Measurements from ENCODE around the gene GRIK3. TPM values are rescaled to one million over a fixed set of nuclear protein-coding genes. Genes with fewer than 3 reads are reported as not detected.
"Not testable (repeated sequence)": the region's sequence is repeated elsewhere in the genome, so short reads cannot be mapped to it uniquely, and the experiment has no call there.

GRIK3 gene
- not detected in 2 replicates for total RNA-seq (2014; rRNA removed)
- Bru-seq, nascent RNA = not detected
- BruChase-seq, experiment 1, labeled RNA remaining after a 6-hour chase = not detected
- not detected for BruChase-seq, experiment 2, labeled RNA remaining after a 2-hour chase
- long read RNA-seq = 0 reads

- Histone ChIP-seq H3K4me1 (ENCODE audit: insufficient read depth, low read length) (no peaks in the 10 kb centered on the region), H3K27ac (ENCODE audit: low read length) (no peak within 1 kb of the TSS), H3K9me2 (replicated peaks; ENCODE audit: low read length) (no peaks in the 10 kb centered on the region), H3K9me3 (ENCODE audit: low read length) (no peaks in the 10 kb centered on the region), H2AFZ (ENCODE audit: low read length) (no peak within 1 kb of the TSS), H4K20me1 (ENCODE audit: low read length) (no peaks in the 10 kb centered on the region), H3F3A (ENCODE audit: low read length, unreplicated experiment) (no peaks in the 10 kb centered on the region), H3K36me3 (ENCODE audit: low read depth, low read length) (no peaks in the 10 kb centered on the region), H3K4me3 (ENCODE audit: low read length) (no peak within 1 kb of the TSS), H3K79me2 (ENCODE audit: low read length) (no peaks in the 10 kb centered on the region), H3K4me2 (ENCODE audit: low read length) (no peak within 1 kb of the TSS), H3K27me3 (ENCODE audit: low read length) (peaks cover 90% of the 10 kb centered on the region), H3K9ac (ENCODE audit: low read length) (no peak within 1 kb of the TSS)
- BruUV-seq (replicated peaks) = no TSS peak
- no peak for ATAC-seq
- ChIA-PET CTCF (no interaction called here), POLR2A (ENCODE audit: unreplicated experiment) (no interaction called here)
- intact Hi-C loops (cut with micrococcal nuclease) = no loop called here
- DNase-seq = no peak
- no peak for TF ChIP-seq EZH2 (IDR thresholded peaks at IDR 0.05; ENCODE audit: low read length, unreplicated experiment)
- TF ChIP-seq CTCF (conservative IDR thresholded peaks at IDR 0.05; ENCODE audit: low read depth, low read length) = no peak
Measured at GRCh38 chr1:37034121-37035013, at the start of gene GRIK3. GRIK3 (minus strand) TSS chr1:37034515; CDS start chr1:37034108, 407 bp downstream.

DNA sequence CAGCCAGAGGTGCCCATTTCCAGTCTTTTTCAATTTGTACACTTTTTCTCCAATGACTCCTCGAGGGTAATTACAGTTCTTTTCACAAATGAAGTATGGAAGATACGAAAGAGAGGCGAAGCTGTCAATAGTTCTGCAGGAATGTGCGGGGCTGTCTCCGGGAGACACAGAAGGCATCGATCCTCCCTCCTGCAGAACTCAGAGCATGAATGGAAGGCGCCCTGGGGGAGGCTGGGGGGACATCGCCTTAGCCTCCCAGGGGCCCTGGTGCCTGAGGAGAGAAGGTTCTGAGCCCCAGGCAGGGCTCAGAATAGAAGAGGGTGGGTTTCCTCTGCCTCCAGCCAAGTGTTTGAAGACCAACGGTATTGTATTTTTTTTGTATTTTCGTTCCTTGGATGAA lies 49.7 kb upstream of the GRIK3 start:
- ChIA-PET POLR2A (ENCODE audit: unreplicated experiment) (no interaction called here), CTCF (no interaction called here)
- Histone ChIP-seq H3K9me3 (ENCODE audit: low read length) (no peaks in the 10 kb centered on the region), H3K4me2 (ENCODE audit: low read length) (no peak overlapping the region), H2AFZ (ENCODE audit: low read length) (no peak overlapping the region), H3K4me1 (ENCODE audit: insufficient read depth, low read length) (no peaks in the 10 kb centered on the region), H3K79me2 (ENCODE audit: low read length) (no peaks in the 10 kb centered on the region), H3F3A (ENCODE audit: low read length, unreplicated experiment) (no peaks in the 10 kb centered on the region), H3K27ac (ENCODE audit: low read length) (no peak overlapping the region), H3K9me2 (replicated peaks; ENCODE audit: low read length) (no peaks in the 10 kb centered on the region), H3K4me3 (ENCODE audit: low read length) (no peak overlapping the region), H4K20me1 (ENCODE audit: low read length) (no peaks in the 10 kb centered on the region), H3K9ac (ENCODE audit: low read length) (no peak overlapping the region), H3K36me3 (ENCODE audit: low read depth, low read length) (no peaks in the 10 kb centered on the region), H3K27me3 (ENCODE audit: low read length) (peaks cover 24% of the 10 kb centered on the region; the same call in 1 of the 2 replicates)
- TF ChIP-seq CTCF (conservative IDR thresholded peaks at IDR 0.05; ENCODE audit: low read depth, low read length) (no peak), EZH2 (IDR thresholded peaks at IDR 0.05; ENCODE audit: low read length, unreplicated experiment) (no peak), EZH2phosphoT487 (IDR thresholded peaks at IDR 0.05; ENCODE audit: borderline replicate concordance, low read length) (no peak)
- ATAC-seq = no peak
- no peak for DNase-seq
- intact Hi-C loops (cut with micrococcal nuclease) = no loop called here
- no TSS peak for BruUV-seq (replicated peaks)

GRCh38 chr1:37083603-37084002 lies 49.3 kb upstream of the GRIK3 start:
- TF ChIP-seq CTCF (conservative IDR thresholded peaks at IDR 0.05; ENCODE audit: low read depth, low read length) = no peak
- no peak for TF ChIP-seq EZH2 (IDR thresholded peaks at IDR 0.05; ENCODE audit: low read length, unreplicated experiment)
- no peak for TF ChIP-seq EZH2phosphoT487 (IDR thresholded peaks at IDR 0.05; ENCODE audit: borderline replicate concordance, low read length)
- Histone ChIP-seq H3F3A (ENCODE audit: low read length, unreplicated experiment) (no peaks in the 10 kb centered on the region), H3K9ac (ENCODE audit: low read length) (no peak overlapping the region), H3K9me2 (replicated peaks; ENCODE audit: low read length) (no peaks in the 10 kb centered on the region), H3K4me3 (ENCODE audit: low read length) (no peak overlapping the region), H3K36me3 (ENCODE audit: low read depth, low read length) (no peaks in the 10 kb centered on the region), H4K20me1 (ENCODE audit: low read length) (no peaks in the 10 kb centered on the region), H3K27me3 (ENCODE audit: low read length) (peaks cover 21% of the 10 kb centered on the region; the same call in 1 of the 2 replicates), H3K4me1 (ENCODE audit: insufficient read depth, low read length) (no peaks in the 10 kb centered on the region), H2AFZ (ENCODE audit: low read length) (no peak overlapping the region), H3K4me2 (ENCODE audit: low read length) (no peak overlapping the region), H3K27ac (ENCODE audit: low read length) (no peak overlapping the region), H3K79me2 (ENCODE audit: low read length) (no peaks in the 10 kb centered on the region), H3K9me3 (ENCODE audit: low read length) (no peaks in the 10 kb centered on the region)
- BruUV-seq (replicated peaks) = no TSS peak
- DNase-seq (no peak), ATAC-seq (no peak)
- intact Hi-C loops (cut with micrococcal nuclease) = no loop called here
- ChIA-PET POLR2A (ENCODE audit: unreplicated experiment) (no interaction called here), CTCF (no interaction called here)

DNA sequence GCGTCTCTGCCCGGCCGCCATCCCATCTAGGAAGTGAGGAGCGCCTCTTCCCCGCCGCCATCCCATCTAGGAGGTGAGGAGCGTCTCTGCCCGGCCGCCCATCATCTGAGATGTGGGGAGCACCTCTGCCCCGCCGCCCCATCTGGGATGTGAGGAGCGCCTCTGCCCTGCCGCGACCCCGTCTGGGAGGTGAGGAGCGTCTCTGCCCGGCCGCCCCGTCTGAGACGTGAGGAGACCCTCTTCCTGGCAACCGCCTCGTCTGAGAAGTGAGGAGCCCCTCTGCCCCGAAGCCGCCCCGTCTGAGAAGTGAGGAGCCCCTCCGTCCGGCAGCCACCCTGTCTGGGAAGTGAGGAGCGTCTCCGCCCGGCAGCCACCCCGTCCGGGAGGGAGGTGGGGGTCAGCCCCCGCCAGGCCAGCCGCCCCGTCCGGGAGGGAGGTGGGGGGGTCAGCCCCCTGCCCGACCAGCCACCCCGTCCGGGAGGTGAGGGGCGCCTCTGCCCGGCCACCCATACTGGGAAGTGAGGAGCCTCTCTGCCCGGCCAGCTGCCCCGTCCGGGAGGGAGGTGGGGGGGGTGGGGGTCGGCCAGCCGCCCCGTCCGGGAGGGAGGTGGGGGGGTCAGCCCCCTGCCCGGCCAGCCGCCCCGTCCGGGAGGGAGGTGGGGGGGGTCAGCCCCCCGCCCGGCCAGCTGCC lies 46.1 kb upstream of the GRIK3 start:
- H3K4me1 ChIP-seq (ENCODE audit: insufficient read depth, low read length); intact Hi-C loops (cut with micrococcal nuclease); H3K9me3 ChIP-seq (ENCODE audit: low read length); H3K9ac ChIP-seq (ENCODE audit: low read length); H4K20me1 ChIP-seq (ENCODE audit: low read length); H3K27ac ChIP-seq (ENCODE audit: low read length); CTCF ChIA-PET; BruUV-seq (replicated peaks); H3K79me2 ChIP-seq (ENCODE audit: low read length); H3K4me2 ChIP-seq (ENCODE audit: low read length); ATAC-seq; H2AFZ ChIP-seq (ENCODE audit: low read length); DNase-seq; H3K36me3 ChIP-seq (ENCODE audit: low read depth, low read length); H3K4me3 ChIP-seq (ENCODE audit: low read length); H3K9me2 ChIP-seq (replicated peaks; ENCODE audit: low read length); H3F3A ChIP-seq (ENCODE audit: low read length, unreplicated experiment); POLR2A ChIA-PET (ENCODE audit: unreplicated experiment): not testable (repeated sequence)
- peaks cover 46% of the 10 kb centered on the region for H3K27me3 ChIP-seq (ENCODE audit: low read length)
